K562 (cell line): ENCODE measurements around the gene LY6G6D. TPM values are rescaled to one million over a fixed set of nuclear protein-coding genes. Genes with fewer than 3 reads are reported as not detected.
A peak's percentile ranks its signal among the peaks of the same experiment; 100 is the strongest.

Source experiments
- DEAF1 ChIP-seq: fragments of 450-650 bp; formaldehyde crosslinking; IDR thresholded peaks from 2 replicates; pipeline ENCODE4 v1.4.0; 2020; ENCODE audit warnings: mild to moderate bottlenecking, moderate library complexity
- EHMT2 ChIP-seq: fragments of 450-650 bp; IDR thresholded peaks from 2 replicates; pipeline ENCODE4 v1.6.1; 2018; ENCODE audit warnings: antibody characterized with exemption
- EZH2 ChIP-seq: IDR thresholded peaks from 2 replicates; pipeline ENCODE4 v1.6.1; 2012; ENCODE audit warnings: low read depth, mild to moderate bottlenecking, inconsistent platforms, low read length, borderline replicate concordance
- FOXK1 ChIP-seq: sonication (generic); formaldehyde crosslinking; IDR thresholded peaks from 2 replicates; pipeline ENCODE4 v1.8.0; 2022; ENCODE audit warnings: missing genetic modification reagents, mild to moderate bottlenecking, borderline replicate concordance
- FOXP1 ChIP-seq: sonication (generic); formaldehyde crosslinking; IDR thresholded peaks from 2 replicates; pipeline ENCODE4 v1.8.0; 2022; ENCODE audit warnings: mild to moderate bottlenecking, missing genetic modification reagents
- JUN ChIP-seq, 2 experiments: sonication (generic) in 1 of 2; formaldehyde crosslinking in 1 of 2; IDR thresholded peaks; 2 replicates each; pipeline versions ENCODE4 v1.6.1 to v1.8.0; 2012 to 2022; ENCODE audit warnings: borderline replicate concordance in 2 of 2, mild to moderate bottlenecking in 2 of 2, improper control_type of control experiment in 1 of 2, low read depth in 1 of 2, low read length in 1 of 2, missing genetic modification reagents in 1 of 2
- MAZ ChIP-seq, 2 experiments: fragments of 450-650 bp in 1 of 2; sonication (generic) in 1 of 2; formaldehyde crosslinking; IDR thresholded peaks in 1 of 2; conservative IDR thresholded peaks in 1 of 2; 2 replicates each; pipeline versions ENCODE4 v1.4.0 to v1.5.0; 2020; ENCODE audit warnings: mild to moderate bottlenecking in 1 of 2, missing genetic modification reagents in 1 of 2
- NCOR1 ChIP-seq: fragments of 450-650 bp; IDR thresholded peaks from 2 replicates; pipeline ENCODE4 v1.6.1; 2016; ENCODE audit warnings: mild to moderate bottlenecking, moderate library complexity
- NEUROD1 ChIP-seq: fragments of 150-350 bp; IDR thresholded peaks from 2 replicates; pipeline ENCODE4 v1.6.1; 2014; ENCODE audit warnings: borderline replicate concordance, low read length, low read depth; ENCODE audit not compliant: partially characterized antibody
- NR4A1 ChIP-seq, 2 experiments: fragments of 250-450 bp in 1 of 2; fragments of 450-650 bp in 1 of 2; sonication (Bioruptor Pico) in 1 of 2; IDR thresholded peaks; 2 replicates each; pipeline versions ENCODE4 v1.4.0 to v1.6.1; 2016 to 2020; ENCODE audit warnings: mild to moderate bottlenecking in 2 of 2, missing compliant biosample characterization in 1 of 2, missing genetic modification characterization in 1 of 2, moderate library complexity in 1 of 2
- SMAD4 ChIP-seq: fragments of 250-450 bp; sonication (Bioruptor Pico); conservative IDR thresholded peaks from 2 replicates; pipeline ENCODE4 v1.8.0; 2021; ENCODE audit warnings: inconsistent platforms, mild to moderate bottlenecking, moderate library complexity
- SMARCE1 ChIP-seq: fragments of 450-650 bp; IDR thresholded peaks from 2 replicates; pipeline ENCODE4 v1.7.1; 2016; ENCODE audit warnings: mild to moderate bottlenecking
- ZNF311 ChIP-seq: fragments of 250-450 bp; sonication (Bioruptor Pico); IDR thresholded peaks from 2 replicates; pipeline ENCODE4 v1.4.0; 2020; ENCODE audit warnings: mild to moderate bottlenecking, moderate library complexity
- ZNF57 ChIP-seq: fragments of 450-650 bp; formaldehyde crosslinking; IDR thresholded peaks from 2 replicates; pipeline ENCODE4 v1.4.0; 2020; ENCODE audit warnings: mild to moderate bottlenecking, moderate library complexity
- ZNF639 ChIP-seq, 2 experiments: fragments of 200-800 bp in 1 of 2; sonication (Bioruptor generic) in 1 of 2; sonication (generic) in 1 of 2; formaldehyde crosslinking in 1 of 2; IDR thresholded peaks in 1 of 2; conservative IDR thresholded peaks in 1 of 2; 2 replicates each; pipeline versions ENCODE4 v1.5.0 to v1.6.1; 2016 to 2020; ENCODE audit warnings: missing compliant biosample characterization in 1 of 2, missing genetic modification characterization in 1 of 2, missing genetic modification reagents in 1 of 2
- polyA plus RNA-seq, 8 experiments: library from polyadenylated mRNA; depleted of rRNA in 4 of 8; stranded (reverse) in 5 of 8; unstranded in 3 of 8; fragments of >200 nt; fragmentation: Nextera tagmentation in 2 of 8; fragmentation: Illumina TruSeq in 1 of 8; extraction: Ambion mirVana in 2 of 8; extraction: Trizol in 1 of 8; gene quantifications; 2 replicates each; pipeline versions ENCODE4 v1.2.1 to v1.2.3, GENCODE V29; 2011 to 2014; ENCODE audit warnings: inconsistent platforms in 1 of 8, missing spikeins in 1 of 8
- total RNA-seq, 7 experiments: library from RNA; depleted of rRNA in 6 of 7; stranded (reverse); fragments of >200 nt in 6 of 7; fragmentation: Illumina TruSeq in 2 of 7; extraction: Trizol in 2 of 7; gene quantifications; 2 replicates each; pipeline versions ENCODE4 v1.2.1 to v1.2.3, GENCODE V29; 2011 to 2021; ENCODE audit warnings: low replicate concordance in 1 of 7
- TF ChIP-seq, protein P1 (sequence below), 2 experiments: fragments of 450-650 bp; IDR thresholded peaks; 2 replicates each; pipeline ENCODE4 v1.6.1; 2016
- TF ChIP-seq, protein P2 (sequence below): fragments of 450-650 bp; IDR thresholded peaks from 2 replicates; pipeline ENCODE4 v1.6.1; 2017; ENCODE audit warnings: antibody characterized with exemption

LY6G6D gene
- total and polyA plus RNA-seq, 9 of the 15 experiments (the other 6 are each of a cell fraction or from before 2014, with no cell fraction given), result 0.30 to 0.38 TPM; not detected in 7

DNA sequence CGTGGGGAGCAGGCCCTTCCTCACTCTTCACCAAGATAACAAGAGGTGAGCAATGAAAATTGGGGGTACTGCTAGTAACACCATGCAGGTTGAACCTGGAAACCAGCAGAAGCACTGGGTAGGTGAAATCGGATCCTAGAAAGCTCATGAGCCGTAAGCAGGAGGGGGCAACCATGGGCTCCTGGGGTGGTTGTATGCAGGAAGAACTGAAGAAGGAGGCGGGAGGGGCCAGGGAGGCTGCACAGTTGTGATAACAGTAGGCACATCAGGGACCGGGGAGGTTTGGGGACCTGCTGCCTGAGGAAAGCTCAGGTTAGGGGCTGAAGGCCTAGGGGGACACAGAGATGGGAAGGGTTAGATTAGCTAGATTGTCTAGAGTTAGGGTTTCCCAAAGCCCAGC lies 28.7 kb upstream of the LY6G6D start (continued):
- TF ChIP-seq NEUROD1 (peak; percentile 56), ZNF311 (CRISPR knock-in tag) (no peak), FOXP1 (0 out of 2 replicates have a peak, but pooled peaks have one; percentile 24), FOXK1 (CRISPR knock-in tag) (peak; percentile 47; the same call in 1 of the 2 replicates), EHMT2 (0 out of 2 replicates have a peak, but pooled peaks have one; percentile 46), NCOR1 (no peak; the same call in 1 of the 2 replicates), ZNF639 (CRISPR knock-in tag; conservative IDR thresholded peaks at IDR 0.05 in 1 of 2, IDR thresholded peaks at IDR 0.05 in 1 of 2) (no peak), JUN (IDR thresholded peaks at IDR 0.05; ENCODE audit: borderline replicate concordance, low read depth, low read length) (no peak), JUN (CRISPR knock-in tag; IDR thresholded peaks at IDR 0.05; ENCODE audit: borderline replicate concordance) (no peak), SMAD4 (CRISPR knock-in tag) (peak; percentile 36; the same call in 1 of the 2 replicates), ZNF57 (CRISPR knock-in tag) (no peak), MAZ (CRISPR knock-in tag; conservative IDR thresholded peaks at IDR 0.05 in 1 of 2, IDR thresholded peaks at IDR 0.05 in 1 of 2) (peak; percentile 47 to 63; a peak in 3 of 4 replicates), NR4A1 (CRISPR knock-in tag; IDR thresholded peaks at IDR 0.05) (0 out of 2 replicates have a peak, but pooled peaks have one; percentile 48), NR4A1 (tag; IDR thresholded peaks at IDR 0.05) (no peak), EZH2 (no peak), DEAF1 (0 out of 2 replicates have a peak, but pooled peaks have one; percentile 11), SMARCE1 (peak; percentile 52; the same call in 1 of the 2 replicates)
- TF ChIP-seq, protein P1, sequence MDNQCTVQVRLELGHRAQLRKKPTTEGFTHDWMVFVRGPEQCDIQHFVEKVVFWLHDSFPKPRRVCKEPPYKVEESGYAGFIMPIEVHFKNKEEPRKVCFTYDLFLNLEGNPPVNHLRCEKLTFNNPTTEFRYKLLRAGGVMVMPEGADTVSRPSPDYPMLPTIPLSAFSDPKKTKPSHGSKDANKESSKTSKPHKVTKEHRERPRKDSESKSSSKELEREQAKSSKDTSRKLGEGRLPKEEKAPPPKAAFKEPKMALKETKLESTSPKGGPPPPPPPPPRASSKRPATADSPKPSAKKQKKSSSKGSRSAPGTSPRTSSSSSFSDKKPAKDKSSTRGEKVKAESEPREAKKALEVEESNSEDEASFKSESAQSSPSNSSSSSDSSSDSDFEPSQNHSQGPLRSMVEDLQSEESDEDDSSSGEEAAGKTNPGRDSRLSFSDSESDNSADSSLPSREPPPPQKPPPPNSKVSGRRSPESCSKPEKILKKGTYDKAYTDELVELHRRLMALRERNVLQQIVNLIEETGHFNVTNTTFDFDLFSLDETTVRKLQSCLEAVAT (IDR thresholded peaks at IDR 0.05), result 0 out of 4 replicates have a peak, but pooled peaks of 1 of the 2 experiments have one; percentile 12
- TF ChIP-seq, protein P2, sequence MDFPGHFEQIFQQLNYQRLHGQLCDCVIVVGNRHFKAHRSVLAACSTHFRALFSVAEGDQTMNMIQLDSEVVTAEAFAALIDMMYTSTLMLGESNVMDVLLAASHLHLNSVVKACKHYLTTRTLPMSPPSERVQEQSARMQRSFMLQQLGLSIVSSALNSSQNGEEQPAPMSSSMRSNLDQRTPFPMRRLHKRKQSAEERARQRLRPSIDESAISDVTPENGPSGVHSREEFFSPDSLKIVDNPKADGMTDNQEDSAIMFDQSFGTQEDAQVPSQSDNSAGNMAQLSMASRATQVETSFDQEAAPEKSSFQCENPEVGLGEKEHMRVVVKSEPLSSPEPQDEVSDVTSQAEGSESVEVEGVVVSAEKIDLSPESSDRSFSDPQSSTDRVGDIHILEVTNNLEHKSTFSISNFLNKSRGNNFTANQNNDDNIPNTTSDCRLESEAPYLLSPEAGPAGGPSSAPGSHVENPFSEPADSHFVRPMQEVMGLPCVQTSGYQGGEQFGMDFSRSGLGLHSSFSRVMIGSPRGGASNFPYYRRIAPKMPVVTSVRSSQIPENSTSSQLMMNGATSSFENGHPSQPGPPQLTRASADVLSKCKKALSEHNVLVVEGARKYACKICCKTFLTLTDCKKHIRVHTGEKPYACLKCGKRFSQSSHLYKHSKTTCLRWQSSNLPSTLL, result no peak
